ENCODE measurements around the gene CHIT1.

DNA sequence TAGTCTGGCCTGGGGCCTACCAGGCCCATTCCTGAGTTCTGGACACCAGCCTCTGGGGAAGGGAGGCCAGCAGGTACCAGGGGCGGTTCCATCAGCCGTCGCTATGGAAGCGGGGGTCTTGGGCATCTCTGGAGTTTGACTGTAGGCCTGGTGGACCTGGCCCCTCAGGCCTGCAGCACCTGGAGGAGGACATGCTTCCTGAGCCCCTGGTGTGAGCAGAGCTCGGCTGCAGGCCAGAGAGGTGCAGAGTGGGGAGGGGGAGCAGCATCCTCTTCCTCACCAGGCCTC, 61.6 kb downstream of the CHIT1 start:
- TF ChIP-seq, protein P1, sequence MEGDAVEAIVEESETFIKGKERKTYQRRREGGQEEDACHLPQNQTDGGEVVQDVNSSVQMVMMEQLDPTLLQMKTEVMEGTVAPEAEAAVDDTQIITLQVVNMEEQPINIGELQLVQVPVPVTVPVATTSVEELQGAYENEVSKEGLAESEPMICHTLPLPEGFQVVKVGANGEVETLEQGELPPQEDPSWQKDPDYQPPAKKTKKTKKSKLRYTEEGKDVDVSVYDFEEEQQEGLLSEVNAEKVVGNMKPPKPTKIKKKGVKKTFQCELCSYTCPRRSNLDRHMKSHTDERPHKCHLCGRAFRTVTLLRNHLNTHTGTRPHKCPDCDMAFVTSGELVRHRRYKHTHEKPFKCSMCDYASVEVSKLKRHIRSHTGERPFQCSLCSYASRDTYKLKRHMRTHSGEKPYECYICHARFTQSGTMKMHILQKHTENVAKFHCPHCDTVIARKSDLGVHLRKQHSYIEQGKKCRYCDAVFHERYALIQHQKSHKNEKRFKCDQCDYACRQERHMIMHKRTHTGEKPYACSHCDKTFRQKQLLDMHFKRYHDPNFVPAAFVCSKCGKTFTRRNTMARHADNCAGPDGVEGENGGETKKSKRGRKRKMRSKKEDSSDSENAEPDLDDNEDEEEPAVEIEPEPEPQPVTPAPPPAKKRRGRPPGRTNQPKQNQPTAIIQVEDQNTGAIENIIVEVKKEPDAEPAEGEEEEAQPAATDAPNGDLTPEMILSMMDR (IDR thresholded peaks at IDR 0.05; ENCODE audit: insufficient read depth, low read depth, low read length) = no peak
- TF ChIP-seq EZH2 (IDR thresholded peaks at IDR 0.05; ENCODE audit: insufficient read depth, low read length) = no peak

All from astrocyte (in vitro differentiated cells and primary cell).